GM12801 (cell line): Measurements from ENCODE around the gene HINT3.

Experiments used
- TF ChIP-seq, protein P1 (sequence below): IDR thresholded peaks from one replicate; pipeline ENCODE4 v1.5.1; 2011; ENCODE audit warnings: control low read depth; ENCODE audit not compliant: insufficient read length; ENCODE audit errors: extremely low read depth

The HINT3 gene

DNA sequence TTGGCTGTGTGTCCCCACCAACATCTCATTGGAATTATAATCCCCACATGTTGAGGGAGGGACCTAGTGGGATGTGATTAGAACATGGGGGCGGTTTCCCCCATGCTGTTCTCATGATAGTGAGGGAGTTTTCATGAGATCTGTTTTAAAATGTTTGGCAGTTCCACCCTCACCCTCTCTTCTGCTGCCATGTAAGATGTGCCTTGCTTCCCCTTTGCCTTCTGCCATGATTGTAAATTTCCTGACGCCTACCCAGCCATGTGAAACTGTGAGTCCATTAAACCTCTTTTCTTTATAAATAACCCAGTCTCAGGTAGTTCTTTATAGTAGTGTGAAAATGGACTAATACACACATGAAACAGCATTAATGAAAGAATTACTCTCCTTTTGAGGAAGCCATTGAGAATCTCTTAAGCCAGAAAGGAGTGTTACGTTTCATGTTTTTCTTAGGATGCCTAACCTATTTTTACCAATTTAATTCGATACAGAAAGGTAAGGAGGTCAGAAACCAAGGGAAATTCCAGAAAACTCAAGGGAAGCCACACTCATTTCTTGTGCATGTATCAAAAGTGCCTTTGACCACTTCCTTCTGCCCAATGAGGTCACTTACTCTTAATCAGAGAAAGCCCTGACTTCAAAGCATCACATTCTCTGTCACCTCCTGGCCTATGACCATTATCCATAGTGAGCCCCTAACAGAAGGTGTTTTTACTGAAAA, 24.7 kb upstream of the HINT3 start:
- TF ChIP-seq, protein P1, sequence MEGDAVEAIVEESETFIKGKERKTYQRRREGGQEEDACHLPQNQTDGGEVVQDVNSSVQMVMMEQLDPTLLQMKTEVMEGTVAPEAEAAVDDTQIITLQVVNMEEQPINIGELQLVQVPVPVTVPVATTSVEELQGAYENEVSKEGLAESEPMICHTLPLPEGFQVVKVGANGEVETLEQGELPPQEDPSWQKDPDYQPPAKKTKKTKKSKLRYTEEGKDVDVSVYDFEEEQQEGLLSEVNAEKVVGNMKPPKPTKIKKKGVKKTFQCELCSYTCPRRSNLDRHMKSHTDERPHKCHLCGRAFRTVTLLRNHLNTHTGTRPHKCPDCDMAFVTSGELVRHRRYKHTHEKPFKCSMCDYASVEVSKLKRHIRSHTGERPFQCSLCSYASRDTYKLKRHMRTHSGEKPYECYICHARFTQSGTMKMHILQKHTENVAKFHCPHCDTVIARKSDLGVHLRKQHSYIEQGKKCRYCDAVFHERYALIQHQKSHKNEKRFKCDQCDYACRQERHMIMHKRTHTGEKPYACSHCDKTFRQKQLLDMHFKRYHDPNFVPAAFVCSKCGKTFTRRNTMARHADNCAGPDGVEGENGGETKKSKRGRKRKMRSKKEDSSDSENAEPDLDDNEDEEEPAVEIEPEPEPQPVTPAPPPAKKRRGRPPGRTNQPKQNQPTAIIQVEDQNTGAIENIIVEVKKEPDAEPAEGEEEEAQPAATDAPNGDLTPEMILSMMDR = no peak

DNA sequence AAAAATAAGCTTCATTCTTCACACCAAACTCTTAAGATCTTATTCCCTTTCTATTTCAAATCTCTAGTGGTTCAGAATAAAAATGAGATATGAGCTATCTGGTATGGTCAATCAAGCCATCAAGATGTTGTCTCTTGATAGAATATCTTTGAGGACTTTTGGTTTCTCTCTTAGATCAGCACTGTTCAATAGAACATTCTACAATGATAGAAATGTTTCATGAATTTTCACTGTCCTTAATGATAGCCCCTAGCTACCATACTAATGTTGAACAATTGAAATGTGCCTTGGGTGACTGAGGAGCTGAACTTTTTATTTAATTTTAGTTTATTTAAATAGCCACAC, 24.1 kb upstream of the HINT3 start:
- TF ChIP-seq, protein P1 = no peak

DNA sequence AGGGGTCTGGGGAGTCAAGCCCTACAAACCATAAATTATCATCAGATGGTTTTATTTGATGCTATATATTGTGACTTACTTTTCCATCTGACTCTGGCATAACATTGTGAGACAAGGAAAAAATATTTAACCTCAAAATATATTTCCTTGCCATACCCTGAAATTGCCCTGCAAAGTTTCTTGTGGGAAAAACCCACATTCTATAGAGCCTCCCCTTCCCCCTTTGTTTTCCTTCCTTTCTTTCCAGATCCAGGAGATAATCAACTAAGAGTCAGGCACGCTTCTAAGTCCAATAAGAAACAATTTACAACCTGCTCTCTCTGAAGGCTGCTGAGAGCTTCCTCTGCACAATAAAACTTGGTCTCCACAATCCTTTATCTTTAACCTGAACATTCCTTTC, 17.5 kb upstream of the HINT3 start:
- TF ChIP-seq, protein P1 = no peak

DNA sequence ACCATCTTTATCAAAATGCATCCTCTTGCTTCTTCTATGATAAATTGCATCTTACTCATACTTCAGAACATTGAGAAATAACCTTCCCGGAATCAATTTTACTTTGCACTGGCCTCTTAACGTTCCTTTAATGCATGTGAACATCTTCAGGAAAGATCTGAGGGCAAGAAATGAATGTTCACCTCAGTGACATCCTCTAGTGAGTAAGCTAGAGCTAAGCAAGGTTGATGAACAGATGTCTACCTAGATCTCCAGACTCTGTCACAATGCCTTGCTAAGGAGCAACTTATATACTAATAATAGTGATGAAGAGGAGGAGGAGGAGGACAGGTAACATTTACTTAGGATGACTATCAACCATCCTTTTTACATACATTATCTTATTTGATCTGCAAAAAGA, 16.8 kb upstream of the HINT3 start:
- TF ChIP-seq, protein P1 = no peak

GRCh38 chr6:125940247-125941041, 16.1 kb upstream of the HINT3 start:
- TF ChIP-seq, protein P1 = no peak

- TF ChIP-seq, protein P1 = no peak
These were observed 13.7 kb upstream of the HINT3 start for GRCh38 chr6:125942672-125943527.
